Measurements from ENCODE around the gene PYGL.

DNA sequence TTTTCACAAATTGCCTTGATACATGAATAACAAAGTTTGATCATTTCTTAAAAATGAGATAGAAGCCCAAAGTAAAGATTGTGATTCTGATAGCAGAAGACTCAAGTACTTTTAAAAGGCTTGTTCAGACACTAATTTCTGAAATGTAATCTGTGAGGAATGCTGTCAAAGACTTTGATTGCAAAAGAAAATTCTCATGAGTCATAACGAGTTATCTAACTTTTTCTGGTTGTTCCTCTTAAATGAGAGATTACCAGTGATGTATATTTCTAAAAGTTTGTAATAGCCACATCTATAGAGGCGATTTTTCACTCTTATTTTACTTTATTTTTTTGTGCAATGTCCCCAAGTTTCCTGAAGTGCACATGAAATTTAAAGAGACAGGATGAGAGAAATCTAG lies 7.0 kb downstream of the PYGL start:
- TF ChIP-seq, protein P1, sequence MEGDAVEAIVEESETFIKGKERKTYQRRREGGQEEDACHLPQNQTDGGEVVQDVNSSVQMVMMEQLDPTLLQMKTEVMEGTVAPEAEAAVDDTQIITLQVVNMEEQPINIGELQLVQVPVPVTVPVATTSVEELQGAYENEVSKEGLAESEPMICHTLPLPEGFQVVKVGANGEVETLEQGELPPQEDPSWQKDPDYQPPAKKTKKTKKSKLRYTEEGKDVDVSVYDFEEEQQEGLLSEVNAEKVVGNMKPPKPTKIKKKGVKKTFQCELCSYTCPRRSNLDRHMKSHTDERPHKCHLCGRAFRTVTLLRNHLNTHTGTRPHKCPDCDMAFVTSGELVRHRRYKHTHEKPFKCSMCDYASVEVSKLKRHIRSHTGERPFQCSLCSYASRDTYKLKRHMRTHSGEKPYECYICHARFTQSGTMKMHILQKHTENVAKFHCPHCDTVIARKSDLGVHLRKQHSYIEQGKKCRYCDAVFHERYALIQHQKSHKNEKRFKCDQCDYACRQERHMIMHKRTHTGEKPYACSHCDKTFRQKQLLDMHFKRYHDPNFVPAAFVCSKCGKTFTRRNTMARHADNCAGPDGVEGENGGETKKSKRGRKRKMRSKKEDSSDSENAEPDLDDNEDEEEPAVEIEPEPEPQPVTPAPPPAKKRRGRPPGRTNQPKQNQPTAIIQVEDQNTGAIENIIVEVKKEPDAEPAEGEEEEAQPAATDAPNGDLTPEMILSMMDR (IDR thresholded peaks at IDR 0.05; ENCODE audit: insufficient read depth, low read length): no peak
- TF ChIP-seq POLR2AphosphoS5 (IDR thresholded peaks at IDR 0.05; ENCODE audit: low read depth): no peak
- no peak for TF ChIP-seq REST (IDR thresholded peaks at IDR 0.05; ENCODE audit: insufficient replicate concordance, low read depth)
- no peak for TF ChIP-seq SPI1 (IDR thresholded peaks at IDR 0.05; ENCODE audit: borderline replicate concordance, low read depth)
- no peak for TF ChIP-seq GABPA (IDR thresholded peaks at IDR 0.05; ENCODE audit: low read depth)

Data from HL-60 (cell line).